Left colon (tissue), 2 donors: ENCODE results near the gene ATPAF2. TPM values are rescaled to one million over a fixed set of nuclear protein-coding genes. Genes with fewer than 3 reads are reported as not detected.
A peak's percentile ranks its signal among the peaks of the same experiment; 100 is the strongest.

Experiments used
- ATAC-seq: fragments of 200-7000 bp; cut with Tn5 transposase; one replicate; pipeline ENCODE4 v1.9.1; 2020; ENCODE audit warnings: mild to moderate bottlenecking, moderate library complexity
- DNase-seq, 2 donors: peaks; one replicate each; pipeline ENCODE4 v3.0.0-alpha.2; 2020
- intact Hi-C, 2 donors: fragments of 100-400 bp; cut with DNase I in 1 of 2; cut with micrococcal nuclease in 1 of 2; formaldehyde crosslinking; loops; one replicate each; pipeline versions ENCODE4 v1.11.2 to v1.14.0; 2022; cut with DNase I, micrococcal nuclease
- total RNA-seq, 2 donors: library from RNA; stranded (reverse); fragmentation: NEBNext Ultra II Directional; extraction: Animal tissue kit (Norgen Biotek cat#: 25700); gene quantifications; one replicate each; pipeline ENCODE4 v1.2.1, GENCODE V29; 2021
- donor health status: DM: no; HTN: no; CAD: no.
- donor health status: DM: yes; HTN: yes; CAD: no.

Gene ATPAF2
- total RNA-seq, 2 donors from 2014 or later: 29.0 to 32.0 TPM

- no peak for DNase-seq
- intact Hi-C loops: no loop called here
These were observed 4.0 kb upstream of the ATPAF2 start for GRCh38 chr17:18042983-18043382.

GRCh38 chr17:18041776-18042175 is 2.8 kb upstream of the ATPAF2 start:
- DNase-seq (no peak), ATAC-seq (no peak)
- intact Hi-C loops: no loop called here

More at GRCh38 chr17:18042983-18043382, 4.0 kb upstream of the ATPAF2 start:
- ATAC-seq: no peak

GRCh38 chr17:18040261-18040858 is 1.4 kb upstream of the ATPAF2 start:
- peak in 1 of 2 donors; percentile 14 for DNase-seq
- no peak for ATAC-seq
- intact Hi-C loops: no loop called here

- ATAC-seq: peak; percentile 29
- DNase-seq: peak in 1 of 2 donors; percentile 60
- intact Hi-C loops: loop anchor here in 1 of 2 donors (10.0 kb wide), 1 partner anchor 145 kb away; no protein-coding TSS in a partner anchor
These were observed 730 bp upstream of the ATPAF2 start for GRCh38 chr17:18039535-18040260.

GRCh38 chr17:18038149-18038850 is 668 bp downstream of the ATPAF2 start:
- DNase-seq (peak in 1 of 2 donors; percentile 11), ATAC-seq (peak; percentile 2)
- intact Hi-C loops: loop anchor here in 1 of 2 donors (10.0 kb wide), 1 partner anchor 143 kb away; no protein-coding TSS in a partner anchor

GRCh38 chr17:18037486-18037885 is 1.5 kb downstream of the ATPAF2 start:
- DNase-seq (no peak), ATAC-seq (no peak)
- intact Hi-C loops: loop anchor here in 1 of 2 donors (10.0 kb wide), 1 partner anchor 143 kb away; no protein-coding TSS in a partner anchor

GRCh38 chr17:18035704-18036103 is 3.3 kb downstream of the ATPAF2 start:
- no peak for ATAC-seq
- intact Hi-C loops: loop anchor here in 1 of 2 donors (10.0 kb wide), 1 partner anchor 141 kb away; no protein-coding TSS in a partner anchor
- DNase-seq: no peak

- intact Hi-C loops: loop anchor here in 1 of 2 donors (5.0 to 10.0 kb wide), 2 partner anchors 139 to 356 kb away; no protein-coding TSS in a partner anchor
These were observed 5.4 kb downstream of the ATPAF2 start for GRCh38 chr17:18033442-18034099.

GRCh38 chr17:18031955-18032354 is 7.0 kb downstream of the ATPAF2 start:
- no peak for DNase-seq
- ATAC-seq: no peak
- intact Hi-C loops: loop anchor here in 1 of 2 donors (5.0 to 10.0 kb wide), 2 partner anchors 137 to 355 kb away; no protein-coding TSS in a partner anchor

More at GRCh38 chr17:18033442-18034099, 5.4 kb downstream of the ATPAF2 start:
- ATAC-seq (peak; percentile 92), DNase-seq (peak; percentile 42 to 48)

GRCh38 chr17:18028952-18029540 is 9.9 kb downstream of the ATPAF2 start:
- intact Hi-C loops: no loop called here
- DNase-seq (no peak), ATAC-seq (no peak)

GRCh38 chr17:18028114-18028951 is 10.6 kb downstream of the ATPAF2 start:
- ATAC-seq (no peak), DNase-seq (no peak)
- intact Hi-C loops: no loop called here

GRCh38 chr17:18027280-18027679 is 11.7 kb downstream of the ATPAF2 start:
- intact Hi-C loops: no loop called here
- ATAC-seq (no peak), DNase-seq (no peak)

GRCh38 chr17:18025945-18026776 is 12.8 kb downstream of the ATPAF2 start:
- ATAC-seq: no peak
- intact Hi-C loops: no loop called here
- no peak for DNase-seq

- intact Hi-C loops: no loop called here
- no peak for ATAC-seq
- no peak for DNase-seq
These were observed 13.6 kb downstream of the ATPAF2 start for GRCh38 chr17:18025241-18025944.

- DNase-seq (no peak), ATAC-seq (no peak)
- intact Hi-C loops: no loop called here
These were observed 17.6 kb downstream of the ATPAF2 start for GRCh38 chr17:18021372-18021771.

GRCh38 chr17:18020971-18021370 is 18.0 kb downstream of the ATPAF2 start:
- DNase-seq (no peak), ATAC-seq (no peak)
- intact Hi-C loops: no loop called here
